ENCODE measurements around the gene QRICH1.

The QRICH1 gene

DNA sequence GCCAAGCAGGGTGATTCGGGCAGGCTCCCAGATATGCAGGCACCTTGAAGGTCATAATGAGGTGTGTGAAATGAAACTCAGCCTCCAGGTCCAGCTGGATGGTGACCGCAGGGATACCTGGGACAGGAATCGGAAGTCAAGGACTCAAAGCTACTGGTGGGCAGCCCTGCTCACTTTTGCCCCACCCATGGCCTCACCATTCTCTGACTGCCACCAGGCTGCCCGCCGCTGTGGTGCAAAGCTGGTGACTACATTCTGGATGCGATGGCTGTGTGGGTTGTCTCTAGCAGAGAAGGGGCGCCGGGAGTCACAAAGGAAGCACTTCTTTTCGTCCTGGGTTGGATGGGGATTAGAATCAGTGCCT lies 38.2 kb upstream of the QRICH1 start:
- Histone ChIP-seq H3K36me3 (ENCODE audit: control insufficient read depth, low read length) (no peaks in the 10 kb centered on the region), H3K9me3 (ENCODE audit: control insufficient read depth, insufficient read depth, low read length) (no peaks in the 10 kb centered on the region), H3F3A (ENCODE audit: control insufficient read depth, insufficient read depth) (no peaks in the 10 kb centered on the region), H3K27ac (ENCODE audit: low read depth, low read length) (no peak overlapping the region), H3K9me2 (replicated peaks; ENCODE audit: control insufficient read depth, low read length) (no peaks in the 10 kb centered on the region), H3K4me2 (ENCODE audit: low read length) (no peak overlapping the region), H3K27me3 (ENCODE audit: control insufficient read depth, low read length) (no peaks in the 10 kb centered on the region), H3K4me1 (ENCODE audit: control insufficient read depth, low read length) (peaks cover 10% of the 10 kb centered on the region; the same call in 1 of the 2 replicates), H4K20me1 (ENCODE audit: control insufficient read depth, insufficient read depth, low read depth, low read length) (no peaks in the 10 kb centered on the region), H3K4me3 (ENCODE audit: low read length) (no peak overlapping the region), H3K79me2 (ENCODE audit: control insufficient read depth, low read length) (no peaks in the 10 kb centered on the region)
- TF ChIP-seq EZH2phosphoT487 (IDR thresholded peaks at IDR 0.05; ENCODE audit: borderline replicate concordance, low read length): no peak
- no peak for TF ChIP-seq CTCF (IDR thresholded peaks at IDR 0.05; ENCODE audit: low read depth, low read length, poor library complexity, severe bottlenecking)

DNA sequence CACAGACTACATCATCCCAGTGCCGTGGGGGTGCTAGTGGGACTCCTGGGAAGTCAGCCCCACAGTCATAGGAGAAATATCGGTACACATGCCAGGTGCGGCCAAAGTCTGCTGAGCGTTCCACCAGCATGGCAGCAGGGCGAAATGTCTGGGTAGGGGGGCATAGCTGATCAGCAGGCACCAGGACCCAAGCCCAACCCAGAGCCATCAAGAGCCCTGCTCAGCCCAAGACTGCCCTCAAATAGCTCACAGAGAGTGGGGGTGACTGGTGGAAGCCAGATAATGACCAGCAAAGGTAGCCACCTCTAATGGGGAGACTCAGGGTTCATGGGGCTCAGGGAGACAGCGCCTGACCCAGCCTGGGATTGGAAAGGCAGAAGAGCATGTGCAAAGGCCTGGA lies 37.7 kb upstream of the QRICH1 start:
- peaks cover 10% of the 10 kb centered on the region; the same call in 1 of the 2 replicates for H3K4me1 ChIP-seq (ENCODE audit: control insufficient read depth, low read length)
- H4K20me1 ChIP-seq (ENCODE audit: control insufficient read depth, insufficient read depth, low read depth, low read length): no peaks in the 10 kb centered on the region
- no peak overlapping the region for H3K4me2 ChIP-seq (ENCODE audit: low read length)
- H3K9me3 ChIP-seq (ENCODE audit: control insufficient read depth, insufficient read depth, low read length): no peaks in the 10 kb centered on the region
- no peaks in the 10 kb centered on the region for H3F3A ChIP-seq (ENCODE audit: control insufficient read depth, insufficient read depth)
- H3K4me3 ChIP-seq (ENCODE audit: low read length): no peak overlapping the region
- H3K27me3 ChIP-seq (ENCODE audit: control insufficient read depth, low read length): no peaks in the 10 kb centered on the region
- no peaks in the 10 kb centered on the region for H3K36me3 ChIP-seq (ENCODE audit: control insufficient read depth, low read length)
- no peak overlapping the region for H3K27ac ChIP-seq (ENCODE audit: low read depth, low read length)
- TF ChIP-seq EZH2phosphoT487 (IDR thresholded peaks at IDR 0.05; ENCODE audit: borderline replicate concordance, low read length): no peak
- TF ChIP-seq CTCF (IDR thresholded peaks at IDR 0.05; ENCODE audit: low read depth, low read length, poor library complexity, severe bottlenecking): no peak
- no peaks in the 10 kb centered on the region for H3K9me2 ChIP-seq (replicated peaks; ENCODE audit: control insufficient read depth, low read length)
- H3K79me2 ChIP-seq (ENCODE audit: control insufficient read depth, low read length): no peaks in the 10 kb centered on the region

DNA sequence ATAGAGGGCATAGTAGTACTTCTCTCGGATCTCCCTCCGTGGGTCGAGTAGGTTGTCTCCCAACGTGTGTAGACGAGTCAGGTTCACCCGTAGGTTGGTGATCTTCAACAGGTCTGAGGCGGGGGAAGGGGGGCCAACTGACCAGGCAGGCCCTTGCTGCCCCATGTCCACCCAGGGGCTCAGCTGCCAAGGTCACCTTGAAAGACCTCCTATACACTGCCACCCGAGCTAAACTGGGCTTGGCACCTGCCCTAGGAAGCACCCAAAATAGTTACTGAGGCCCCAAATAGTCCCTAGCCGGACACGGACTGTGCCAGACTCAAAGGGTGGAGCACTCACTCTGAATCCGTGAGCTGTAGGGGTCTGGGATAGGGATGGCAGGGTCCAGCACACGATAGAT lies 37.2 kb upstream of the QRICH1 start:
- no peaks in the 10 kb centered on the region for H3F3A ChIP-seq (ENCODE audit: control insufficient read depth, insufficient read depth)
- H3K9me2 ChIP-seq (replicated peaks; ENCODE audit: control insufficient read depth, low read length): no peaks in the 10 kb centered on the region
- TF ChIP-seq CTCF (IDR thresholded peaks at IDR 0.05; ENCODE audit: low read depth, low read length, poor library complexity, severe bottlenecking) (no peak), EZH2phosphoT487 (IDR thresholded peaks at IDR 0.05; ENCODE audit: borderline replicate concordance, low read length) (no peak)
- H3K9me3 ChIP-seq (ENCODE audit: control insufficient read depth, insufficient read depth, low read length): no peaks in the 10 kb centered on the region
- no peaks in the 10 kb centered on the region for H3K36me3 ChIP-seq (ENCODE audit: control insufficient read depth, low read length)
- no peaks in the 10 kb centered on the region for H4K20me1 ChIP-seq (ENCODE audit: control insufficient read depth, insufficient read depth, low read depth, low read length)
- H3K4me3 ChIP-seq (ENCODE audit: low read length): no peak overlapping the region
- no peaks in the 10 kb centered on the region for H3K79me2 ChIP-seq (ENCODE audit: control insufficient read depth, low read length)
- no peaks in the 10 kb centered on the region for H3K27me3 ChIP-seq (ENCODE audit: control insufficient read depth, low read length)
- H3K27ac ChIP-seq (ENCODE audit: low read depth, low read length): no peak overlapping the region
- H3K4me1 ChIP-seq (ENCODE audit: control insufficient read depth, low read length): peaks cover 10% of the 10 kb centered on the region; the same call in 1 of the 2 replicates
- H3K4me2 ChIP-seq (ENCODE audit: low read length): no peak overlapping the region

All from DOHH2 (cell line).